HCT116 (cell line): ENCODE data around the gene KLHL9.

ENCODE experiments used
- EZH2 ChIP-seq: fragments of 200-600 bp; sonication (generic); IDR thresholded peaks from 2 replicates; pipeline ENCODE4 v1.6.1; 2017; ENCODE audit warnings: antibody characterized with exemption, mixed run types
- EZH2phosphoT487 ChIP-seq: fragments of 200-600 bp; IDR thresholded peaks from 2 replicates; pipeline ENCODE4 v1.6.1; 2018; ENCODE audit warnings: antibody characterized with exemption, borderline replicate concordance
- POLR2A ChIP-seq: IDR thresholded peaks from 2 replicates; pipeline ENCODE4 v1.7.0; 2011; ENCODE audit warnings: borderline replicate concordance; ENCODE audit not compliant: insufficient read depth, insufficient read length; ENCODE audit errors: extremely low read depth
- RAD21 ChIP-seq: IDR thresholded peaks from 2 replicates; pipeline ENCODE4 v1.6.1; 2012; ENCODE audit warnings: low read depth, mild to moderate bottlenecking
- SIN3A ChIP-seq: IDR thresholded peaks from 2 replicates; pipeline ENCODE4 v1.6.1; 2012; ENCODE audit warnings: low read depth
- TCF7L2 ChIP-seq: IDR thresholded peaks from 2 replicates; pipeline ENCODE4 v1.7.0; 2011; ENCODE audit warnings: borderline replicate concordance, inconsistent platforms; ENCODE audit not compliant: insufficient read depth, insufficient read length; ENCODE audit errors: extremely low read depth
- YY1 ChIP-seq: IDR thresholded peaks from 2 replicates; pipeline ENCODE4 v1.6.1; 2011; ENCODE audit warnings: low read length, low read depth, moderate library complexity, mild to moderate bottlenecking; ENCODE audit not compliant: insufficient replicate concordance; ENCODE audit errors: extremely low read depth
- TF ChIP-seq, protein P1 (sequence below), 3 experiments: fragments of 200-600 bp in 1 of 3; sonication (generic) in 1 of 3; IDR thresholded peaks in 2 of 3; conservative IDR thresholded peaks in 1 of 3; 2 replicates each; pipeline ENCODE4 v1.5.1; 2012 to 2017; ENCODE audit warnings: low read depth in 2 of 3, low read length in 2 of 3, antibody characterized with exemption in 1 of 3, borderline replicate concordance in 1 of 3, control low read depth in 1 of 3, mild to moderate bottlenecking in 1 of 3, mixed read lengths in 1 of 3, mixed run types in 1 of 3, moderate library complexity in 1 of 3; ENCODE audit not compliant: insufficient read depth in 1 of 3

DNA sequence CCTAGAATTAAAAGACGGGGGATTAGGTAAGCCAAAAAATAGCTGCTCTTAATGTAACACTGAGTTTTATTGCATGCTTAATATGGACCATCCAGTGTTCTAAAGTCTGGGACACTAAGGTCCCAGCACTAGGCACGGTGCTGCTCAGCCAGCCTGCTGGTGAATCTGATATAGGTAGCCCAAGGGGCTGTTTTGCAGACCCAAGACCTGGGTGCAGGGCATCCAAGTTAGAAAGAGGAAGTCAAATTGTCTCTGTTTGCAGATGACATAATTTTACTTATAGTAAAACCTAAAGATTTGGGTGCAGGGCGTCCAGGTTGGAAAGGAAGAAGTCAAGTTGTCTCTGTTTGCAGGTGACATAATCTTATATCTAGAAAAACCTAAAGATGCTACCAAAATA is 47.9 kb downstream of the KLHL9 start:
- TF ChIP-seq, protein P1, sequence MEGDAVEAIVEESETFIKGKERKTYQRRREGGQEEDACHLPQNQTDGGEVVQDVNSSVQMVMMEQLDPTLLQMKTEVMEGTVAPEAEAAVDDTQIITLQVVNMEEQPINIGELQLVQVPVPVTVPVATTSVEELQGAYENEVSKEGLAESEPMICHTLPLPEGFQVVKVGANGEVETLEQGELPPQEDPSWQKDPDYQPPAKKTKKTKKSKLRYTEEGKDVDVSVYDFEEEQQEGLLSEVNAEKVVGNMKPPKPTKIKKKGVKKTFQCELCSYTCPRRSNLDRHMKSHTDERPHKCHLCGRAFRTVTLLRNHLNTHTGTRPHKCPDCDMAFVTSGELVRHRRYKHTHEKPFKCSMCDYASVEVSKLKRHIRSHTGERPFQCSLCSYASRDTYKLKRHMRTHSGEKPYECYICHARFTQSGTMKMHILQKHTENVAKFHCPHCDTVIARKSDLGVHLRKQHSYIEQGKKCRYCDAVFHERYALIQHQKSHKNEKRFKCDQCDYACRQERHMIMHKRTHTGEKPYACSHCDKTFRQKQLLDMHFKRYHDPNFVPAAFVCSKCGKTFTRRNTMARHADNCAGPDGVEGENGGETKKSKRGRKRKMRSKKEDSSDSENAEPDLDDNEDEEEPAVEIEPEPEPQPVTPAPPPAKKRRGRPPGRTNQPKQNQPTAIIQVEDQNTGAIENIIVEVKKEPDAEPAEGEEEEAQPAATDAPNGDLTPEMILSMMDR (IDR thresholded peaks at IDR 0.05 in 2 of 3, conservative IDR thresholded peaks at IDR 0.05 in 1 of 3; ENCODE audit: borderline replicate concordance in 1 of 3, insufficient read depth in 1 of 3, low read depth in 2 of 3, low read length in 2 of 3) = no peak
- TF ChIP-seq TCF7L2 = no peak
- TF ChIP-seq YY1 = no peak
- no peak for TF ChIP-seq EZH2
- no peak for TF ChIP-seq EZH2phosphoT487
- no peak for TF ChIP-seq RAD21
- no peak for TF ChIP-seq POLR2A
- no peak for TF ChIP-seq SIN3A
